HG03175 (cell line): ENCODE data around the gene STEAP1B.

Experiments
- ATAC-seq: cut with Tn5 transposase; IDR thresholded peaks from one replicate; pipeline ENCODE4 v1.9.1; 2021; ENCODE audit warnings: mild to moderate bottlenecking, moderate library complexity; ENCODE audit not compliant: unreplicated experiment

Gene STEAP1B

GRCh38 chr7:22406715-22407114, 93.3 kb downstream of the STEAP1B start:
- no peak for ATAC-seq

DNA sequence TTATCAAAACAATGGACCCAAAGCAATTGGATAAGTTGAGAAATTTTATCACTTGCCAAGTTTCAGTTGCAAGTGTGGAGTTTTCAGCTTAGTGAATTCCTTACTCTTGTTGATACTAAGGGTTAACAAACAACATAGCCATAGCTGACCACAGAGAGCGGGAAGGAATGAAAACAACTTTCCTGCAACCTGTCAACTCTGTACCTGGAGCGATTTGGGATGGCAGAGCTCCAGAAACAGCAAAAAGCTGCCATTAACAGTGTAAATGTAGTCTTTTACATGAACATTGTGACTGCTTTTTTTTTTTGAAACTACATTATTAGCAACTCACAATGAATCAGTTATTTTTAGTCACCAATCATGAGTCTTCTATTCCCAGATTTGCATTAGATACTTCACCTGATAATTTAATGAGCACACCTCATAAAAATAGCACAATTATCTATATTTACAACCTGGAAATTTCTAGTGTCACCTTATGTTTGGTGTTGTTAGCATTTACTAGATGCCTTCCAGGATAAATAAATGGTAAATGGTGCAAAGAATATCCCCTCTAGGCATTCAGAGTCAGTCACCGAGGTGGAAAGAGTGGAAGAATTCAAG, 95.5 kb downstream of the STEAP1B start:
- ATAC-seq: no peak

DNA sequence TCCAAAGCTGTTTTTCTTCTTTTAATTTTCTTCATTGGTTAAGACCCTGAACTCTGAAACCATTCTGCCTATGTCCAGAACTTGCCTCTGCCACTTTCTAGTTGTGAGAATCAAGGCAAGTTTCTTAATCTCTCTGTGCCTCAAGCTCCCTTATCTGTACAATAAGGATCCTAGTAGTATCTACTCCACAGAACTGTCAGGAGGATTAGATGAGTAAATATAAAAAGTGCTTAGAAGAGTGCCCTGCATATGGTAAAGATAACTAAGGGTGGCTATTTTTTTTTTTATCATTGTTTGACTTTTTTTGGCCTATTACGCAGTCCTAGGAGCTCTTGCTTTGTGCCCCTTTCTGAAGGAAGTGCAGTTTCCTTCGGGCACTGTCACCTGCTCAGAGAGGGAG, 96.6 kb downstream of the STEAP1B start:
- ATAC-seq: no peak

DNA sequence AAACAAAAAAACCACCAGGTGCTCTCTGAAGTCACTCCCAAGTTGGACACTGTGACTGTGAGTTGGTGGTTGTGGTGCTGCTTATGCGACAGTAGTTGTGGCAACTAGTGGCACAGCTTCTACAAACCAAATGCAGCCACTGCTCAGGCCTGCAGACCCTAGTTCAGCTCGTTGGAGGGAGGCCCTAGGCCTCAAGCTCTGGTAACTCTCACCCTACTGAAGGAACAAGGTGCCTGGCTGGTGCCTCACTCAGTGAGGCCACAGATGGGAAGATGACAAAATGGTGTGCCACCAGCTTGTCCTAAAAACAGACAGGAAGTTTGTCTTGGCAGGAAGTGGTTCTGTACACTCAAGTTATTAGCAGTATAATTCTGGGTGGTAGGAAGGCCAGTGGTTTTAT, 97.7 kb downstream of the STEAP1B start:
- peak; percentile 53 for ATAC-seq

DNA sequence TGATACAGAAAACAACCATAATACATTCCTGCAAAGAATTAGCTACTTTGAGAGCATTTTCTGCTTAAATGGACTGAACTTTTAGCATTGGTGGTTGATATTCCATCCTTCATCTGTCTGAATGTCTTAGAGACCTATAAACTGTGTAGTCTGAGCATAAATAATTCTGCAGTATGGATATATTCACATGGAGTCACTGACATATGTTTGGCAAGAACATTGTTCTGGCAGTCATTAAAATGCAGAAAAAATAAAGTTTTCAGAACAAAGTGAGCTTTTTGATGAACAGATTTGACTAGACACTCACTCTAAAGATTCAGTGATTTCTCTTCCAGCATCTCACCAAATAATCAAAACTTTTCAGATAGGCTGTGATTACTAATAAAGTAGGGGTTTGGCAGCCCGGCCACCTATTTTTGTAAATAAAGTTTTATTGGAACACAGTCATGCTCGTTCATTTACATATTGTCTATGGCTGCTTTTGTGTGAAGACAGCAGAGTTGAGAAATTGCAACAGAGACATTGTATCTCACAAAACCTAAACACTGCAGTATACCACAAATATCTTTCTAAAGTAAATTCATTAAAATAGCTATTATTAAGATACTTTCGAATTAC, 98.9 kb downstream of the STEAP1B start:
- no peak for ATAC-seq

GRCh38 chr7:22400150-22400814, 99.7 kb downstream of the STEAP1B start:
- ATAC-seq: no peak

GRCh38 chr7:22399546-22399945, 100.4 kb downstream of the STEAP1B start:
- no peak for ATAC-seq

GRCh38 chr7:22399091-22399490, 100.9 kb downstream of the STEAP1B start:
- no peak for ATAC-seq

DNA sequence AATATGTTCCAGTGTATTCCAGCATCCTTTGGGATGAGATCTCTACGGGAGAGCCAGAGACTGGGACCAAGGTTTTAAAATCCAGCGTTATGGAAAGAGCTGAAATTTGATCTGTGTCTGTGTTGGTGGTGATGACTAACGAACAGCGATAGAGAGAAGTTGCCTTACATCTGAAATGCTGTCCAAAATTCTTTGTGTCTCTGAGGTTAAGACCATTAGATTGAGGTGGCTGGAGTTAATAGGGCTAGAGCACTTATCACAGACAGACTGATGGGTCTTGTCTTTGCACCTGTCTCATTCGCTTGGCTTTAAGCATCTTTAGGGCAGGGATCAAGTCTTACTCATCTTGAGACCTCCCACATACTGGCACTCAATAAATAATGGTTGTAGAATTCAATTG, 102.0 kb downstream of the STEAP1B start:
- ATAC-seq: no peak

- ATAC-seq: no peak
Measured at GRCh38 chr7:22395222-22395621, 104.8 kb downstream of the STEAP1B start.

DNA sequence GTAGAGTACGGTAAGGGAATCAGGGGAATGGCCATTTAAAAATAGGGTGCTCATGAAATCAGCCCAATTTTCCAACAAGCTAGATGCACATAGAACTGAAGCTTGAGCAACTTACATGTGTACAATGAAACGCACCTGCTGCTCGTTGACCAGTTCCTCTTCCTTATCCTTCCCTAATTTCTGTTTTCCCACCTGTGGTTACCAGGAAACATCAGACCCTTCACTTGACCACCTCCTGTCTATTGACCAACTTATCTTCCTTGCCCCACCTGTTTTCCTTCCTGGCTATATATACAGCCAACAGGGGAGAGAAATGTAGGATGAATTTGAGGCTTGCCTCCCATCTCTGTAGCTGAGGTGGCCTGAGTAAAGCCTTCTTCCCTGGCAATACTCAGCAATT, 105.2 kb downstream of the STEAP1B start:
- no peak for ATAC-seq

DNA sequence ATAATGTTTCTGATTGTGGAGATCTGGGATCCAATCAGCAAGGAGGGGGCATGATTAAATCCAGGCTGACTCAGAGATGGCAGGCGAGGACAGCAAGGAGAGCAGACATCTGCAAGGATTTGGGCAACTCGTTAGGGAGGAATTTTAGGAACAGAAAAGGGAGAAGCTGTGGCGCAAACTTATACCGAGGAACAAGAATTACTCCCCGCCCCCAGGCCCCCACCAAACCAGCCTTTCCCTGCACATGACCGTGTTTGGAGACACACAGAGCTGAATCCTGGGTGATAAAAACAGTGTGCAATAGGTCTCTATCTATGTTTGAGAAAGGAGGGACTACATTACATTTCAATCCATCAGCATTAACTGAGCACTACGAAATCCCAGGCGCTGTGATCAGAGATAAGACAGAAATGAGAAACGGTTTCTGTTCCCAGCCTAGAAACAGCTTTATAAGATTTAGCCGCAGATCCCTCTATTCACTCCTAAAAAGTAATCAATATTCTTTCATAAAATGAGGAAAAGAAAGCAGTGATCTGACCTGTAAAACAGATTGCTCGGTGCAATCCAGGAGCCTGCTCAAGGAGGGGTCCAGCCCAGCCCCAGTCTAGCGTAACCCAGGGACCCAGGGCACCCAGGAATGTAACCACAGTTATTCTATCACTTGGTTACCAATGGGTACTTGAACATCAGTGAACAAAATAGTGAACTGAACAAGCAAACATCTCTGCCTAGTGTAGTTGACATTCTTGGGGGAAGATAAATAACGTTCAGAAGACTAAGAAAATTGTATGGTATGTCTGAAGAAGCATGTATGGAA, 105.9 kb downstream of the STEAP1B start:
- no peak for ATAC-seq

DNA sequence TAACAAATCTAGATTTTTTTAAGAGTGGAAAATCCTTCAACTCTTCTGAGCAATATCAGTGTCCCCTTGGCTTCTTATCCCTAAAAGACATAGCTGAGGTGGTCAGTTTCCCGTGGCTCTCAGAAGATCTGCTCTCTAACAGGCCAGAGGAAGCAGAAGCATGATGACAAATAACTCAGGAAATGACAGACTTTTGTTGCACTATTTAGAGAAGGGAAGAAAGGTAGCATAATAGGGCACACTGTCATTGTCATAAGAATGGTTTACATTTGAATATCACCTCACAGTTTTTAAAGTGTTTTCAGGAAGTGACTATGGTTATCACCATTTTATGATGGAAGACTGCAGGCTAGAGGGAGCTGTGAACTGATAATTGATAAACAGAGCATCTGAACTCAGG, 109.5 kb downstream of the STEAP1B start:
- ATAC-seq: no peak

DNA sequence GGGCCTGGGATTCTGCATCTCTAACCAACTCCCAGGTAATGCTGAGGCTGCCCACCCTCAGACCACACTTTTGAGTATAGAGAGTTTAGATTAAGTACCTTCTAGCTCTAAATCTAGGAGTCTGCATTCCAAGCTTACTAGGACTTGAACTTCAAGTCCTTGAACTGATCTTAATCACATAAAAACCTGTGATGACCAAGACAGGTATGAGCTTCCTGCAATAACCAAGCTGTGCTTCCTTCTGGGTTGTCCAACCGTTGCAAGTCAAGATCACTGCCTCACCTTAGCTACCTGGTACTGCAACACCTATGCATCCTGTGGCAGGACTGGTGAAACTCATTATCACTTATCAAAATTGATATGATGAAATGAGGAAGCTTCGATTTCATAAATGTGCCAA, 110.1 kb downstream of the STEAP1B start:
- ATAC-seq: no peak

DNA sequence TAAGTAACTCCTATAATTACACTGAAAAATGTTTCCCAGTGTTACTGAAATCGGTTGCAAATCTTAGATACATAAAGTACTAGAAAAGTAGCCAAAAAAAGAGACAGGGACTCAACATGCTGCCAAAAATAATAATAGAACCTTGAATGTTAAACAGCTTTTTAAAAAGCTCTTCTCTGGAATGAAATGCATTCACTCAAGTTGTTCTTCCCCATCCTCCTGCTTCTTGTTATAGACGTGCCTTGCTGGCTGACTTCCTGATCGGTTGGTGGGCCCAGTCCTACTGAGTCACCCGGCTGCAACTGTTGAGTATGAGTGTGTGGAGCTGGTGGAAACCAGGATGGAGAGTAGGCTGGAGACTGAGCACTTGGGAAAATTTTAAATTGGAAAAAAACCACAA, 112.4 kb downstream of the STEAP1B start:
- ATAC-seq: no peak

GRCh38 chr7:22386865-22387264, 113.1 kb downstream of the STEAP1B start:
- peak; percentile 61 for ATAC-seq

GRCh38 chr7:22386206-22386858, 113.7 kb downstream of the STEAP1B start:
- peak; percentile 73 for ATAC-seq

- ATAC-seq: peak; percentile 45
Measured at GRCh38 chr7:22385326-22385725, 114.7 kb downstream of the STEAP1B start.

DNA sequence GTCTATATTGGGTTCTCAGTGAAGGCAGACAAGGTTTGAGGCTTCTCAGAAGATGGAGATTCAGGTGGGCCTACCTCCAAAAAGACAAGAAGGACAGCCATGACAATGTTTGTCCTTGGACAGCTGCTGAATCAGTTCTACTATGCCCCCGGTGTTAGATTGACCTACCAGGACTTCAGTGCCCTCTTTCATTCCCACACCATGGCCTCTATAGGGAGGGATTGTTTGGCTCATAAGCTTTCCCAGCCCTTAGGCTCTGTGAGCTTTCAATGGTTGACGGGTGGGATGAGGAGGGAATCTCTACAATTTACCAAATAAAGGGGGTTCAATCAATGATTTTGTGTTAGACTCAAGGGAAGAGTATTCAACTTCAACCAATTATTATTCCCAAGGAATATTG, 119.7 kb downstream of the STEAP1B start:
- no peak for ATAC-seq

GRCh38 chr7:22378199-22378980, 121.6 kb downstream of the STEAP1B start:
- ATAC-seq: no peak
